GM12875 (cell line): Measurements from ENCODE around the gene PRPH2.

Experiments used
- H3K4me3 ChIP-seq: one replicate; pipeline ENCODE4 v1.5.1; 2011; ENCODE audit warnings: low read depth, low read length, control low read depth
- TF ChIP-seq, protein P1 (sequence below): IDR thresholded peaks from 2 replicates; pipeline ENCODE4 v1.5.1; 2011; ENCODE audit warnings: low read depth, mild to moderate bottlenecking, control low read depth, inconsistent platforms, low read length, moderate library complexity, borderline replicate concordance; ENCODE audit not compliant: insufficient read depth

The PRPH2 gene

GRCh38 chr6:42702200-42702599, 20.2 kb downstream of the PRPH2 start:
- TF ChIP-seq, protein P1, sequence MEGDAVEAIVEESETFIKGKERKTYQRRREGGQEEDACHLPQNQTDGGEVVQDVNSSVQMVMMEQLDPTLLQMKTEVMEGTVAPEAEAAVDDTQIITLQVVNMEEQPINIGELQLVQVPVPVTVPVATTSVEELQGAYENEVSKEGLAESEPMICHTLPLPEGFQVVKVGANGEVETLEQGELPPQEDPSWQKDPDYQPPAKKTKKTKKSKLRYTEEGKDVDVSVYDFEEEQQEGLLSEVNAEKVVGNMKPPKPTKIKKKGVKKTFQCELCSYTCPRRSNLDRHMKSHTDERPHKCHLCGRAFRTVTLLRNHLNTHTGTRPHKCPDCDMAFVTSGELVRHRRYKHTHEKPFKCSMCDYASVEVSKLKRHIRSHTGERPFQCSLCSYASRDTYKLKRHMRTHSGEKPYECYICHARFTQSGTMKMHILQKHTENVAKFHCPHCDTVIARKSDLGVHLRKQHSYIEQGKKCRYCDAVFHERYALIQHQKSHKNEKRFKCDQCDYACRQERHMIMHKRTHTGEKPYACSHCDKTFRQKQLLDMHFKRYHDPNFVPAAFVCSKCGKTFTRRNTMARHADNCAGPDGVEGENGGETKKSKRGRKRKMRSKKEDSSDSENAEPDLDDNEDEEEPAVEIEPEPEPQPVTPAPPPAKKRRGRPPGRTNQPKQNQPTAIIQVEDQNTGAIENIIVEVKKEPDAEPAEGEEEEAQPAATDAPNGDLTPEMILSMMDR, result no peak

GRCh38 chr6:42698217-42698616, 24.2 kb downstream of the PRPH2 start:
- TF ChIP-seq, protein P1, result no peak
- H3K4me3 ChIP-seq, result no peak overlapping the region

More at GRCh38 chr6:42702200-42702599, 20.2 kb downstream of the PRPH2 start:
- H3K4me3 ChIP-seq, result no peak overlapping the region

- no peak overlapping the region for H3K4me3 ChIP-seq
- TF ChIP-seq, protein P1, result no peak
Observed at GRCh38 chr6:42697268-42697655, 25.1 kb downstream of the PRPH2 start.

DNA sequence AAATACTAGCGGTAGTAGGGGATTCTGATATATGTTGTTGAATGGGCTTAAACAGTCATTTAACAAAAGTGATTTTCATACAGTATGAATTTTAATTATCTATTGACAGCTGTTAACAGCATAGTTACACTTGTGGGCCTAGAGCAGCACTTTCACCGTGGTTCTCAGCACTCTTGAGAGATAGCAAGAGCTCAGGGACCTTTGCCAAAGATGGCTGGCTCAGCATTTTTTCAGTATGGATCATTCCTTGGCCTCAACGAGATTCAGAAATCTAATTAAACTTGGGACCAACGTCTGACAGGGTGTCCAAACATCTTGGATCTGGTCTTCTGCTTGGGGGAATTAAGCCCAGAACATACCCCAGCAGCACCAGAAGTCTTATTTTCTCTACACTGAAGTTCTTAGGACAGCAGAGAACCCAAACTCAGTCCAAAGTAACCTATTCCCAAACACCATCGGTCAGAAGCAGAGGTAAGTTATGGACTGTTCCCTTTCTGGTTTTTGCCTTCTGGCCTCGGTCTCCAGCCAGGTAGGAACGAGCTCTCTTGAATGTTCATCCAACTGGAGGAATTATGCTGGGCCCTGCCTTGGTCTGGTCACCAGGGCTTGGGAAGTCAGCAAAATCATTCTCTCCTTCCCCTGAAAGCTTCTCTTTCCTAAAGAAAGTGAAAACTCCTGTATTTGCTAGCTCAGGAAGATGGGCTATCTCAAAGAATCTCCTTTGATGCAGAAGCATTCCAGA, 25.7 kb downstream of the PRPH2 start:
- TF ChIP-seq, protein P1, result no peak

DNA sequence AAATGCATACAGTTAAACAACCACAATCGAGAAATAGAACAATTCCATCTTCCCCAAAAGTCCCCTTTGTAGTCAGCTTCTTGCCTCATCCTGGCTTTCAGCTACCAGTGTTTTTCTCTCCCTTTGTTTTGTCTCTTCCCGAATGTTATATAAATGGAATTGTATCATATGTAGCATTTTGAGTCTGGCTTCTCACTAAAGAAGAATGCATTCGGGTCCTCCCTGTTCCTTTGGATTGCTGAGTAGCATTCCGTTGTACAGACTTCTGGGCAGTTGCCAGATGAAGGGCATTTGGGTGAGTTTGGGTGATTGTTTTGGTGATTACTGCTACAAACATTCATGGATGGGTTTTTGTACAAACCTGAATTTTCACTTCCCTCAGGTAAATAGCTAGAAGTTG, 27.8 kb downstream of the PRPH2 start:
- TF ChIP-seq, protein P1, result no peak
- no peak overlapping the region for H3K4me3 ChIP-seq

More for the DNA sequence above, 25.7 kb downstream of the PRPH2 start:
- H3K4me3 ChIP-seq, result no peak overlapping the region

GRCh38 chr6:42693725-42694323, 28.6 kb downstream of the PRPH2 start:
- no peak overlapping the region for H3K4me3 ChIP-seq
- TF ChIP-seq, protein P1, result no peak
